ENCODE results near the gene RAD18. TPM values are rescaled to one million over a fixed set of nuclear protein-coding genes. Genes with fewer than 3 reads are reported as not detected.

The RAD18 gene
- total RNA-seq, 6 donors from 2014 or later, result 2.6 to 16.2 (median 7.7) TPM

DNA sequence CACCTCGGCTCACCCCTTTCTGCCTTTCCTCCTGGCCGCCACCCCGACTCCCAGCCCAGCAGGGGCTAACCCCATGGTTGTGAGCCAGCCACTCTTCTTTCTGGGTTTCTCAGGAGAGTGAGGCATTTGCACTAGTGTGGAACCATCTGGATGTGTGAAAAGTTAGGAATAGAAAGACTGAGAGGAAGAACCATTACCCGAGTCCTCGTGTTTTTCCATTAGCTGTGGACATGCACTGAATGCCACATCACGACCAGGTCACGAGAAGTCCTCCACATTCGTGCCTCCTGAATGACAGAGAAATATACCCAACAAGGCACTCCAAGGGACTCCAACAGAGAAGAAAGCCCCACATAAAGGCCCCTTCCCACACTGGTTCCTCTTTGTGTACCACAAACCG, 18.0 kb upstream of the RAD18 start:
- ATAC-seq (ENCODE audit: low FRiP score in 2 of 2) (no peak), DNase-seq (peak in 1 of 2 donors; percentile 30)
- Histone ChIP-seq H3K4me3 (no peak overlapping the region), H3K9me3 (peaks cover 0 to 9% (median 0%) of the 10 kb centered on the region in 4 donors), H3K4me1 (peaks cover 0 to 4% (median 0%) of the 10 kb centered on the region in 4 donors), H3K36me3 (no peaks in the 10 kb centered on the region), H3K27me3 (no peaks in the 10 kb centered on the region), H3K27ac (no peak overlapping the region)
- WGBS, 2 donors, result 85 to 91% methylated on average over 9 of the region's 9 CpGs
- TF ChIP-seq POLR2A (IDR thresholded peaks at IDR 0.05), result no peak
- no peak for TF ChIP-seq POLR2AphosphoS5 (IDR thresholded peaks at IDR 0.05)
- no peak for TF ChIP-seq EP300 (IDR thresholded peaks at IDR 0.05)
- TF ChIP-seq, protein P1, sequence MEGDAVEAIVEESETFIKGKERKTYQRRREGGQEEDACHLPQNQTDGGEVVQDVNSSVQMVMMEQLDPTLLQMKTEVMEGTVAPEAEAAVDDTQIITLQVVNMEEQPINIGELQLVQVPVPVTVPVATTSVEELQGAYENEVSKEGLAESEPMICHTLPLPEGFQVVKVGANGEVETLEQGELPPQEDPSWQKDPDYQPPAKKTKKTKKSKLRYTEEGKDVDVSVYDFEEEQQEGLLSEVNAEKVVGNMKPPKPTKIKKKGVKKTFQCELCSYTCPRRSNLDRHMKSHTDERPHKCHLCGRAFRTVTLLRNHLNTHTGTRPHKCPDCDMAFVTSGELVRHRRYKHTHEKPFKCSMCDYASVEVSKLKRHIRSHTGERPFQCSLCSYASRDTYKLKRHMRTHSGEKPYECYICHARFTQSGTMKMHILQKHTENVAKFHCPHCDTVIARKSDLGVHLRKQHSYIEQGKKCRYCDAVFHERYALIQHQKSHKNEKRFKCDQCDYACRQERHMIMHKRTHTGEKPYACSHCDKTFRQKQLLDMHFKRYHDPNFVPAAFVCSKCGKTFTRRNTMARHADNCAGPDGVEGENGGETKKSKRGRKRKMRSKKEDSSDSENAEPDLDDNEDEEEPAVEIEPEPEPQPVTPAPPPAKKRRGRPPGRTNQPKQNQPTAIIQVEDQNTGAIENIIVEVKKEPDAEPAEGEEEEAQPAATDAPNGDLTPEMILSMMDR (IDR thresholded peaks at IDR 0.05), result no peak

DNA sequence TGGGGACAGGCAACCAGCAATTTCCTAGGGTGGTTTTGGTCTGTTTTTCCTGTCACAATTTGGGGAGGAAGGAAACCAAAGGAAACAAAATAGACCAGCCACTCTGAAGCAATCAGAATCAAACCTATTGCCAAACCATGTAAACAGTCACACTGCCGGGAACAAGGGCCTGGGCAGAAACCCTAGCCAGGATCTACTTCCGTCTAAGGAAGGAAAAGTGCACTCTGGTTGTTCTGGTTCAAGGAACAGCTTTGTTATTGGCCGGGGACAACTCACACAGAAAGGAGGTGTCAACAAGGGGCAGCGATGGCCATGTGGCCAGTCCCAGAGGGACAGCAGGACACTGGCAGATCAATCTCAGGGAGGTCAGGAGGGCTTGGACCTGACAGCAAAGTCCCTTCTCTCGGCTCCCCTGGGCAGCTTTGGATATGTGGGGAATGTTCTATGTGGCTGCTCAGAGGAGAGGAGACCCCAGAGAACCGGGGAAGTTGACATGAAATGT, 17.5 kb upstream of the RAD18 start:
- ATAC-seq (ENCODE audit: low FRiP score in 2 of 2) (peak in 1 of 2 donors; percentile 37), DNase-seq (no peak)
- TF ChIP-seq POLR2AphosphoS5 (IDR thresholded peaks at IDR 0.05) (peak in 1 of 2 donors; percentile 30), EP300 (IDR thresholded peaks at IDR 0.05) (no peak)
- Histone ChIP-seq H3K27ac (no peak overlapping the region), H3K4me1 (peaks cover 0 to 4% (median 0%) of the 10 kb centered on the region in 4 donors), H3K9me3 (peaks cover 0 to 9% (median 0%) of the 10 kb centered on the region in 4 donors), H3K27me3 (no peaks in the 10 kb centered on the region), H3K4me3 (no peak overlapping the region), H3K36me3 (no peaks in the 10 kb centered on the region)
- 37 to 54% methylated on average over 6 of the region's 6 CpGs for WGBS, 2 donors

DNA sequence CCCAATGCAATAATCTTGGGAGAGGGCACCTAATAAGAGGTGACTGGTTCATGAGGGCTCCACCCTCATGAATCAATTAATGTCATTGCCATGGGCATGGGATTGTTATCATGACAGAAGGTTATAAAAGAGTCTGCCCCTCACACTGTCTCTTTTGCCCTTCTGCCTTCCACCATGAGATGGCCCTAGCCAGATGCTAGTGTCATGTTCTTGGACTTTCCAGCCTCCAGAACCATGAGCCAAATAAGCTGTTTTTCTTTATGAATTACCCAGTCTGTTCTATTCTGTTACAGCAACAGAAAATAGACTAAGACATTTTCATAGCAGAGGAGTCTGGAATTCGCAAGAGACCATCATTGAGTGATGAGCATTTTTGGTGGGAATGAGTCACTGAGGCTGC, 16.0 kb upstream of the RAD18 start:
- TF ChIP-seq POLR2AphosphoS5 (IDR thresholded peaks at IDR 0.05), result no peak
- no peak for TF ChIP-seq POLR2A (IDR thresholded peaks at IDR 0.05)
- TF ChIP-seq EP300 (IDR thresholded peaks at IDR 0.05), result no peak
- TF ChIP-seq, protein P1 (IDR thresholded peaks at IDR 0.05), result no peak
- Histone ChIP-seq H3K27me3 (no peaks in the 10 kb centered on the region), H3K27ac (no peak overlapping the region), H3K4me3 (no peak overlapping the region), H3K36me3 (no peaks in the 10 kb centered on the region), H3K4me1 (peaks cover 0 to 4% (median 0%) of the 10 kb centered on the region in 4 donors), H3K9me3 (peaks cover 0 to 9% (median 0%) of the 10 kb centered on the region in 4 donors)
- 94 to 96% methylated on average over 1 of the region's 1 CpG for WGBS, 2 donors
- ATAC-seq (ENCODE audit: low FRiP score in 2 of 2) (no peak), DNase-seq (no peak)

DNA sequence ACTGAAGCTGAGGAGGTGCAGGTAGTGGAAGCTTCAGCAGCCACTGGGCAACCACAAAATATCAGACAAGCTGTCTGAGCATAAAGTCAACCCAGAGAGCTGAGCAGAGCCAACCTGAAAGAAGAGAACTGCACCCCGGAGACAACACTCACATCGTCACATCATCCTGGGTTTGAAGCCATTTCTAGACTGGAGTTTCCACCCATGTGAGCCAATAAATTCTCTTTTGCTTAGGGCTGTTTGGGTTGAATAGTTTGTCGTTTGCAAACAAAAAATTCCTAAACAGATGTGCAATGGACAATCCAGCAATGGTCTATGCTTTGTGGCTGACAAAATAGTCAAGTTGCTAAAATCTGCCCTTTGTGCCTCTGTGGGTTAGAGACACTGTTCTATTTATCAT, 15.3 kb upstream of the RAD18 start:
- no peaks in the 10 kb centered on the region for H3K36me3 ChIP-seq
- H3K9me3 ChIP-seq, result peaks cover 0 to 9% (median 0%) of the 10 kb centered on the region in 4 donors
- no peak overlapping the region for H3K27ac ChIP-seq
- peaks cover 0 to 4% (median 0%) of the 10 kb centered on the region in 4 donors for H3K4me1 ChIP-seq
- DNase-seq, result no peak
- TF ChIP-seq EP300 (IDR thresholded peaks at IDR 0.05), result no peak
- no peak for TF ChIP-seq POLR2A (IDR thresholded peaks at IDR 0.05)
- TF ChIP-seq, protein P1 (IDR thresholded peaks at IDR 0.05), result no peak
- WGBS, 2 donors, result 84 to 88% methylated on average over 3 of the region's 3 CpGs
- ATAC-seq (ENCODE audit: low FRiP score in 2 of 2), result no peak
- no peak overlapping the region for H3K4me3 ChIP-seq
- no peaks in the 10 kb centered on the region for H3K27me3 ChIP-seq

DNA sequence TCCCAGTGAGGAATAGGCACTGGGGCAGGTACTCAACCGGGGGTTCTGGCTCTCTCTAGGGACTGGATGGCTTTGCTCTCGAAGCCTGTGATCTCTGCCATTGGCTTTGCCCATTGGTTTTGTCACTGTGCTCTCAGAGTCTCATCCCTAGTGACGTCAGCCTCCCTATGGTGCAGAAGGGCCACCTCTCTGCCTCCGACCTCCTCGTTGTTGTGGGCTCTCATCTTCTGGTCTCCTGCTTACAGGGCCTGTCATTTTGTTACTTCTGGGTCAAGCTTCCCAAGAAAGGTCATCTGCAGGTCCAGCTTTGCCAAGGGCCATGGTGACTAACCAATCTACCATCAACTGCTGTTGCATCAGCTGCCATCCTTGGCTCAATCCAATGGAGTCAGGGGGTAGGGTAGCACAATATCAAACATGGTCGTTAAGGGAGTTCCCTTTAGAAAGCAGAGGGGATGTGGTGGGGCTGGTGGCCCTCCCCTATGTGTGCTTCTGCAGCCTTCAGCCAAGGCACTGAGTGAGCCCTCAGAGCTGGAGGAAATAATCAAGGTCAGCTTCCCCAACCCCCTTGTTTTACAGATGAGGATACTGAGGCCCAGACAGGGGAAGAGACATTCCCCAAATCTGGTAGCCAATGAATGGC, 13.4 kb upstream of the RAD18 start:
- Histone ChIP-seq H3K27ac (no peak overlapping the region), H3K36me3 (no peaks in the 10 kb centered on the region), H3K27me3 (no peaks in the 10 kb centered on the region), H3K4me3 (no peak overlapping the region), H3K4me1 (peaks cover 0 to 4% (median 0%) of the 10 kb centered on the region in 4 donors), H3K9me3 (peaks cover 0 to 9% (median 0%) of the 10 kb centered on the region in 4 donors)
- TF ChIP-seq POLR2A (IDR thresholded peaks at IDR 0.05), result no peak
- no peak for TF ChIP-seq EP300 (IDR thresholded peaks at IDR 0.05)
- no peak for TF ChIP-seq POLR2AphosphoS5 (IDR thresholded peaks at IDR 0.05)
- TF ChIP-seq, protein P1 (IDR thresholded peaks at IDR 0.05), result no peak
- no peak for ATAC-seq (ENCODE audit: low FRiP score in 2 of 2)
- DNase-seq, result no peak
- WGBS, 2 donors, result 80 to 88% methylated on average over 5 to 6 of the region's 6 CpGs
